H1 (cell line): ENCODE measurements around the gene INPP5B.

Source experiments
- BRCA1 ChIP-seq: IDR thresholded peaks from 2 replicates; pipeline ENCODE4 v1.6.1; 2012; ENCODE audit warnings: low read depth, low read length, improper control_type of control experiment
- PHF8 ChIP-seq: fragments of 200-600 bp; sonication (generic); conservative IDR thresholded peaks from 2 replicates; pipeline ENCODE4 v1.7.1; 2012; ENCODE audit warnings: low read depth, mild to moderate bottlenecking, inconsistent platforms, low read length, moderate library complexity
- POLR2A ChIP-seq, 2 experiments: IDR thresholded peaks; 1 replicate in 1 of 2; 2 replicates in 1 of 2; pipeline ENCODE4 v1.6.1; 2011; ENCODE audit warnings: low read depth in 2 of 2, low read length in 2 of 2, mild to moderate bottlenecking in 2 of 2; ENCODE audit errors: control extremely low read depth in 1 of 2
- RXRA ChIP-seq: IDR thresholded peaks from 2 replicates; pipeline ENCODE4 v1.6.1; 2011; ENCODE audit warnings: low read depth, mild to moderate bottlenecking, low read length, moderate library complexity; ENCODE audit not compliant: insufficient read depth
- TAF1 ChIP-seq: IDR thresholded peaks from 2 replicates; pipeline ENCODE4 v1.6.1; 2011; ENCODE audit warnings: mild to moderate bottlenecking, low read depth, low read length
- TF ChIP-seq, protein P1 (sequence below): IDR thresholded peaks from 2 replicates; pipeline ENCODE4 v1.6.1; 2012; ENCODE audit warnings: inconsistent platforms
- TF ChIP-seq, protein P2 (sequence below), 3 experiments: IDR thresholded peaks; 1 replicate in 2 of 3; 2 replicates in 1 of 3; pipeline versions ENCODE4 v1.5.1 to v1.6.1; 2011; ENCODE audit warnings: low read length in 3 of 3, mild to moderate bottlenecking in 3 of 3, inconsistent platforms in 2 of 3, low read depth in 1 of 3, moderate library complexity in 1 of 3; ENCODE audit not compliant: insufficient read depth in 1 of 3; ENCODE audit errors: control extremely low read depth in 1 of 3

DNA sequence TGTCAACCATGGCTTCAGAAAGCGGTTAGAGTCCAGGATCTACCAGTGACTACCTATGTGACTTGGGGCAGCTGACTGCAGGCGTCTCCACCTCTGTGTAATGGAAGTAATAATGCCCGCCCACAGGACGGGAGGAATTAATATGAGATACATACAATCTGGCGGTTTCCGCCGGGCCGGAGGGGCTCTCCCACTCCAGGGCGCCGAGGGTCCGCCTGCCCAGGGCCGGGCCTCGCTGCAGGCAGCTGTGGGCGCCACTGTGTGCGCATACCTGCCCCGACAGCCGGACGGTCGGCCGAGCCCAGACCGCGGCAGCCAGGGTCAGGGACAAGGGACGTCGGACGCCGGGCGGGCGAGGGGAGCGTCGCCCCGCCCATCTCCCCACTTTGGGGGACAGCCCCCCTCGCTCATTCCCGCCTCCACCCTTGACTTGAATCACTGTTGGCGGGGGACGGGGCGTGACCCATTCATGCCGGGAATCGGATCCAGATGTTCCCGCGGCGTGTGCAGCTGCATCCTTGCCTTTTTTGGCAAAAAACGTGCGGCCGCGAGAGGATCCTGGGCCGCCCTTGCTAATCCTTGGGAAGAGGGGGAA lies 49.0 kb upstream of the INPP5B start:
- TF ChIP-seq, protein P1, sequence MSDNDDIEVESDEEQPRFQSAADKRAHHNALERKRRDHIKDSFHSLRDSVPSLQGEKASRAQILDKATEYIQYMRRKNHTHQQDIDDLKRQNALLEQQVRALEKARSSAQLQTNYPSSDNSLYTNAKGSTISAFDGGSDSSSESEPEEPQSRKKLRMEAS = peak; percentile 77; the same call in 1 of the 2 replicates
- TF ChIP-seq, protein P2, sequence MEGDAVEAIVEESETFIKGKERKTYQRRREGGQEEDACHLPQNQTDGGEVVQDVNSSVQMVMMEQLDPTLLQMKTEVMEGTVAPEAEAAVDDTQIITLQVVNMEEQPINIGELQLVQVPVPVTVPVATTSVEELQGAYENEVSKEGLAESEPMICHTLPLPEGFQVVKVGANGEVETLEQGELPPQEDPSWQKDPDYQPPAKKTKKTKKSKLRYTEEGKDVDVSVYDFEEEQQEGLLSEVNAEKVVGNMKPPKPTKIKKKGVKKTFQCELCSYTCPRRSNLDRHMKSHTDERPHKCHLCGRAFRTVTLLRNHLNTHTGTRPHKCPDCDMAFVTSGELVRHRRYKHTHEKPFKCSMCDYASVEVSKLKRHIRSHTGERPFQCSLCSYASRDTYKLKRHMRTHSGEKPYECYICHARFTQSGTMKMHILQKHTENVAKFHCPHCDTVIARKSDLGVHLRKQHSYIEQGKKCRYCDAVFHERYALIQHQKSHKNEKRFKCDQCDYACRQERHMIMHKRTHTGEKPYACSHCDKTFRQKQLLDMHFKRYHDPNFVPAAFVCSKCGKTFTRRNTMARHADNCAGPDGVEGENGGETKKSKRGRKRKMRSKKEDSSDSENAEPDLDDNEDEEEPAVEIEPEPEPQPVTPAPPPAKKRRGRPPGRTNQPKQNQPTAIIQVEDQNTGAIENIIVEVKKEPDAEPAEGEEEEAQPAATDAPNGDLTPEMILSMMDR (IDR thresholded peaks at IDR 0.05; ENCODE audit: control extremely low read depth in 1 of 3, insufficient read depth in 1 of 3, low read depth in 1 of 3, low read length in 3 of 3) = no peak
- TF ChIP-seq BRCA1 = no peak
- TF ChIP-seq TAF1 = peak; percentile 76
- peak; percentile 87 to 90 for TF ChIP-seq POLR2A (IDR thresholded peaks at IDR 0.05; ENCODE audit: control extremely low read depth in 1 of 2, low read depth in 2 of 2, low read length in 2 of 2)
- no peak for TF ChIP-seq RXRA
- TF ChIP-seq PHF8 = peak; percentile 59; the same call in 1 of the 2 replicates
